GM12891 (cell line): ENCODE measurements around the gene CAB39.

Experiments used
- DNase-seq: peaks from one replicate; pipeline ENCODE4 v3.0.0; 2011; ENCODE audit warnings: low spot score; ENCODE audit not compliant: insufficient read length
- FAIRE-seq: peaks from 2 replicates; lab custom pipeline; 2011; peaks lifted over from hg19 to GRCh38; lab: Jason Lieb, UNC
- PAX5 ChIP-seq: IDR thresholded peaks from 2 replicates; pipeline ENCODE4 v1.6.1; 2011; ENCODE audit warnings: low read length, moderate library complexity, mild to moderate bottlenecking; ENCODE audit not compliant: insufficient read depth, severe bottlenecking
- POLR2A ChIP-seq: IDR thresholded peaks from 2 replicates; pipeline ENCODE4 v1.6.1; 2011; ENCODE audit warnings: low read depth, low read length, control low read depth
- POLR2AphosphoS5 ChIP-seq: IDR thresholded peaks from 2 replicates; pipeline ENCODE4 v1.6.1; 2011; ENCODE audit warnings: low read depth, low read length, control low read depth
- POU2F2 ChIP-seq: IDR thresholded peaks from 2 replicates; pipeline ENCODE4 v1.6.1; 2011; ENCODE audit warnings: low read depth, mild to moderate bottlenecking, control low read depth, low read length, moderate library complexity
- SPI1 ChIP-seq: IDR thresholded peaks from 2 replicates; pipeline ENCODE4 v1.6.1; 2011; ENCODE audit warnings: low read depth, low read length, control low read depth
- TAF1 ChIP-seq: IDR thresholded peaks from 2 replicates; pipeline ENCODE4 v1.6.1; 2011; ENCODE audit warnings: low read depth, low read length, control low read depth

Gene CAB39

DNA sequence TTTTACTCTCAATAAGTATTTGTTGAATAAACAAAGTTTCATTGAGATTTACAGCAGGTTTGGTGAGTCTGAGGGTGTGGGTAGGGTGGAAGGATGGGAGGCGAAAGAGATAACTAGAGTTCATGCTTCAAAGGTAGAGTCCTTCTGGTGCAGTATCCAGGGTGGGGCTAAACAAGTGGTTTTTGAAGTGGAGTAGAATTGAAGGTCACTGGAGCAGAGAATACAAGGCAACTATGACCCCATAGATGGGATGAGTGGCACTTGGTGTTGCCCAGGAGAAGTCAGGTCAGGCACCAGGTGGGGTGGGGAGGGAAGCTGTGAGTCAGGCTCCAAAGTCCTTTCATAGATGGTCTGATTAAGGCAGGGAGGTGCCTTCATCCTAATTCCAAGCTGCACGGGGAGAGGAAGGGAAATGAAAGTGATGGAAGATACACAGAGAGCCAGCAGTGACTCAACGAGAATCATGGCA is 6.6 kb upstream of the CAB39 start:
- TF ChIP-seq POLR2AphosphoS5, result no peak
- TF ChIP-seq PAX5, result no peak
- TF ChIP-seq SPI1, result no peak
- no peak for TF ChIP-seq POU2F2
- no peak for TF ChIP-seq TAF1
- no peak for TF ChIP-seq POLR2A
- no peak for FAIRE-seq
- no peak for DNase-seq

DNA sequence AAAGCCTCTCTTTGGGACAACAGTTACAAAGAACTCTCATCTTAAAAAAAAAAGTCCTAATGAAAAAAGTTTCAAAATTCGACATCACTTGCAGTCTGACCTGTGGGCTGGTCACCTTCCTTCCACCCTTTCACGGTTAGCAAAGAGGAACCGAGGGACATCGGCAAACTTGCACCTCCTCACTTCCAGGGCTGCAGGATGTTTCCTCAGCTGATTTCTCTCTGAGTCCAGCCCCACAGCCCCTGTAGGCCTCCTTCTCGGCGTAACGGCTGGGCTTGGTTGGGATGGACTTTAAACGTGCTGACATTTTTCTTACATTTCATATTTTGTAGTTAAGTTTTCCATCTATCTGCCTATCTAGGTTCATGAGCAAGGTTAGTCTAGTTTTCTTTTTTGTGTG is 5.7 kb upstream of the CAB39 start:
- TF ChIP-seq SPI1 (no peak), TAF1 (no peak), POLR2A (no peak), POLR2AphosphoS5 (no peak), POU2F2 (no peak), PAX5 (no peak)

DNA sequence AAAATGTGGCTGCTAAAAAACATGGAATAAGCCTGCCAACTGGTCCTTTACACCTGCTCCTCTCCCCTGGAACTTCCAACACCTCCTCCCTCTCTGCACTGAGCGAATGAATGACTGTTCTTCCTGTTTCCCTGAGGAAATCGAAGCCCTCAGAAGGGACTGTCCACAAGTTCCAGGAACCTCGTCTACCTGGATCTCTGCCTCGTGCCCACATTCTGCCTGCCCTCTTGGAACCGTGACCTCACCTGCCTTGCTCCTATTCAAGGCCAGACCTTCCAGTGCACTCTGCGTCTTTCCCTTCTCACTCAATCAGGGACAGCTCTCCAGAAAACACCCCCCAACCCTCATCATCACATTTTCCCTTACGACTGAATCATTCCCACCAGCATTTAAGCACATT is 4.4 kb upstream of the CAB39 start:
- TF ChIP-seq PAX5 (no peak), POU2F2 (no peak), SPI1 (no peak), TAF1 (no peak), POLR2AphosphoS5 (no peak), POLR2A (no peak)
- no peak for FAIRE-seq

More for the DNA sequence above, 5.7 kb upstream of the CAB39 start:
- DNase-seq (no peak), FAIRE-seq (no peak)

DNA sequence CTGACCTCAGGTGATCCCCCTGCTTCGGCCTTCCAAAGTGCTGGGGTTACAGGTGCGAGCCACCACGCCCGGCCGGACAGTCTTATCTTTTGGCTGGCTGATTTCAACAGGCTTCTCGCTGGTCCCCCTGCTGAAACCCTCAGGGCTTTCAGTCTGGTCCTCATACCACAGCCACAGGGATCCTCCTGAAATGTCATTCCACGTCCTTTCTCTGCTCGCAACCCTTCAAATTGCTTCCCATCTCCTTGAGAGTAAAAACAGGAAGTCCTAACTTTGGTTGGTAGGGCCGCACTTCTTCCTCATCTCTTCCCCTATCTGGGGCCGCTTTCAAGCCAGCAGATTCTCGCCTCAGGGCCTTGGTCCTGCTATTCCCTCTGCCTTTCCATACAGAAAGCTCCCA is 1.4 kb upstream of the CAB39 start:
- FAIRE-seq (no peak), DNase-seq (no peak)
- TF ChIP-seq POLR2A, result no peak
- TF ChIP-seq SPI1, result peak; percentile 82
- no peak for TF ChIP-seq PAX5
- no peak for TF ChIP-seq POLR2AphosphoS5
- TF ChIP-seq TAF1, result no peak
- TF ChIP-seq POU2F2, result no peak

More for the DNA sequence above, 4.4 kb upstream of the CAB39 start:
- no peak for DNase-seq

DNA sequence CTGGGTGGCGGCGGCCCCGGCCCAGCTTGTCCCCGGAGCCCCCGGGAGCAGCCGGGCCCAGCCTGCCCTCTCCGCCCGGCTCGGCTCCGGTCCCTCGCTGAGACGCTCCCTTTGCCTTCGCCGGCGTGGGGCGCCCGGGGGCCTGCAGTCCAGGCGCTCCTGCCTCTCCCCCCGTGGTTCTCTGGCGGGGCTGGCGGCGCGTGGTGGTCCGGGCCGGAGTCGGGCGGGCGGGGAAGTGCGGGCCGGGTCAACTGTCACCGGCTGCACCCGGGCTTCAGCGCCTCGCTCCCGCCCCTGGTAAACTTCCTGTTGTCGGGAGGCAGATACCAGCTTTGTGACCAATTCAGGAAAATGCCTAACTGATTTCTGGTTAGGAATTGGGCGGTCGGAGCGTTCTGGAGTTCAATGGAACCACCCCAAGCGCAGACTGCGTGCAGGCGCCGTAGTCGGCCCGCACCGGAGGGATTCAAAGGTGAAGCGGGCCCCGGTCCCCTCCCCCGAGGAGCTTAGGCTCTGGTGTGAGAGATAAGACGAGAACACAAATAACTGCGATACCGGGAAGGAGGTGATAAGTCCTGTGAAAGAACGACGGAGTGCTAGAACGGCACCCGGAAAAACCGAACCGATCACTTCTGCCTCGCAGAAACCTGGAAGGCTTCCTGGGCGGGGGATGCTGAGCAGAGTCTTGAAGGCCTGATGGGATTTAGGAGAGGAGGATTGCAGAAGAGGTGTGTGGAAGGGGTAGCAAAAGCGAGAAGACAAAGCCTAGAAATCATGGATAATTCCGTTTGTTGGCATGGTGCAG is 891 bp downstream of the CAB39 start:
- DNase-seq, result no peak
- no peak for FAIRE-seq
- TF ChIP-seq POLR2AphosphoS5 (0 out of 2 replicates have a peak, but pooled peaks have one; percentile 18), POLR2A (no peak)

DNA sequence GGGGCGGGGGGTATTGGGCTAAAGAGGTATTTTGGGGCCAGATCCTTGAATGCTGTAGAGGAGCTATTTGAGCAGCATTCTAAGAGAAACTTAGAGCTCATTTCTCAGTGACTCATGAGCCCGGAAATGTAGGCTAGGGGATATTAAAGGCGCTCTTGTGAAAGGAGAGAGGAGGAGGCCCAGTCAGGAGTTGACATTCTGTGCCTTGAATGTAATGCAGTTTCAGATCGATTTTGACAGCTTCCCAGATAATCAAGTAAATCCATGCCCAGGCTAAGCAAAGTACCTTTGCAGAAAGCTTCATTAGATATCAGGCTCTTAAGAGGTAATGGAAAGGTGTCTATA is 1.5 kb downstream of the CAB39 start:
- no peak for TF ChIP-seq POU2F2
- 0 out of 2 replicates have a peak, but pooled peaks have one; percentile 13 for TF ChIP-seq POLR2AphosphoS5
- FAIRE-seq (peak; percentile 80), DNase-seq (no peak)

DNA sequence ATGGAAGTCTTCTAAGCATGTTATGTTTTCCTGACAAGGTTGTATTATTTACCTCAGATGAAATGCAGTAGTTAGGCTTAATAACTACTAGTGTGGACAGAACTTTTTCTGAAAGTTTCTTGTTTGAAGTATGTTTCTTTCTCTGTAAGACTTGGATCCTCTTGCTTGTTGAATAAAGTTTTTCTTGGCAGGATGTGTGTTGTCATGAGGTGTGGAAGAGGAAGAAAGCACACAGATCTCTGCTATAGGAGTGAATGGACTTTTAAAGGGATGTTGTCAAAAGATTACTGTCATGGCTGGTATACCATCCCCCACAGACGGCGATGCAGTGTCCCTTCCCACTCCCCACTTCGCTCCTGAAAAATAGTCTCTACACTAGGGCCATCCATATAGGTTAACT is 2.6 kb downstream of the CAB39 start:
- DNase-seq, result no peak
- TF ChIP-seq POLR2AphosphoS5 (no peak), POU2F2 (no peak), PAX5 (no peak), TAF1 (no peak), SPI1 (no peak), POLR2A (no peak)
- FAIRE-seq, result no peak

DNA sequence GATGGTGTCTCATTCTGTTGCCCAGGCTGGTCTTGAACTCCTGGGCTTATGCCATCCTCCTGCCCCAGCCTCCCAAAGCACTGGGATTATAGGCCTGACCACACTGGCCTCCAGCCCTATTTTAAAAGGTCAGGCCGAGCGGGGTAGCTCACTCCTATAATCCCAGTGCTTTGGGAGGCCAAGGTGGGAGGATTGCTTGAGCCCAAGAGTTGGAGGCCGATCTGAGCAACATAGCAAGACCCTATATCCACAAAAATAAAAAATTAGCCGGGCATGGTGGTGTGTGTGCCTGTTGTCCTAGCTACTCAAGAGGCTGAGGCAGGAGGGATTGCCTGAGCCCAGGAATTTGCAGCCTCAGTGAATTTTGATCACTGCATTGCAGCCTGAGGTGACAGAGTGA is 3.9 kb downstream of the CAB39 start:
- no peak for FAIRE-seq
- DNase-seq, result no peak
- TF ChIP-seq POU2F2 (no peak), PAX5 (no peak), TAF1 (no peak), POLR2AphosphoS5 (no peak), POLR2A (no peak), SPI1 (no peak)

DNA sequence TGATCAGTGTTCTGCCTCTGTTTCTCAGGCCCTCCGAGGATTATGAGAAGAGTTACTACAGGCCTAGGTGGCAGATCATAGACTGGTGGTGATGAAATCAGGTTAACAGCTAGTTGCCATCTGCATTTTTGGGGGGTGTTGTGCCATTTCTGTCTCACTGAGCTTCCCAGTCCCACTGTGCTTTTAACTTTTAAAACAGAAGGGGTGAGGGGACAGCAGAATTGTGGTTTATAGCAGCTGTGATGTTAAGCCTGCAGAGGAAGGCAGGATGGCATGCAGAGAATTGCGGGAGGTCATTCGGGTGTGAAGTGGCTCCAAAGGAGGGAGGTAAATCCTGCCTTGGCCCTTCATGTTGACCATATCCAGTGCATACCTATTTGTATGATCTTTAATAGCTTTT is 5.0 kb downstream of the CAB39 start:
- TF ChIP-seq POLR2A, result peak; percentile 41
- TF ChIP-seq POU2F2, result no peak
- TF ChIP-seq SPI1, result no peak
- TF ChIP-seq PAX5, result no peak
- FAIRE-seq (peak; percentile 75), DNase-seq (no peak)

DNA sequence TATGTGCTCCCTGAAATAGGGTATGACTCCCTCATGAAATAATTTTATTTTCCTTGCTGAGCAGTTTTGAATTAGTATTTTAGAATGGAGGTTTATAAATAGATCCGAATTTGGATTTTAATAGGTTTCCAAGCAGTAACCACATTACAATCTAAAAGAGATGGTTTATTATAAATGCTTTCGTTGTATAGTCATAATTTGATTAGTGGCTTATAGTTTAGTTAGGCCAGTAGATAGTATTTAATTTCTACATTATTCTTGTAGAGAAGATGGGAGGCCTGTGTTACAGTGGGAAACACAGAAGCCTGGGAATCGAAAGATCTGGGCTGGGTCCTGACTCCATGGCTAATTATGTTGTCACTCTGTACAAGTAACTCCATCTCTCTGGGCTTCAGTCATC is 6.7 kb downstream of the CAB39 start:
- no peak for DNase-seq
- TF ChIP-seq SPI1 (no peak), POU2F2 (no peak), PAX5 (no peak)
- FAIRE-seq, result no peak

DNA sequence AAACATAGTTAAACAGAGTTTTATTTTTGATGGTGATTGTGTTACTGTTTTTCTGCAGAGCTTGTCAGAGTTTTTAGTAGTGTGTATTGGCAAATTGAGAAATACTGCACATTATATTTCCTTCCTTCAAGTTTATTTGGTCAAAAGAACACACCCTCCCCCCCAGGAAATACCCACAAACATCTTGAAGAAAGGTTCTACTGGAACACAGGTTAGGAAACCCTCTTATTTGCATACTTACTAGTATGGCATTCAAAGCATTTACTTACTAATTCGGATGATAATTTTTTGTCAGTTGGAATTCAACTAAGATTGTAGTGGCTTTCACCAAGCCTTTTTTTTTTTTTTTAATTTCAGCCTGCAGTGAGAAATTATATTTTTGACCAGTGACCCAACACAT is 9.1 kb downstream of the CAB39 start:
- TF ChIP-seq POLR2AphosphoS5 (no peak), POU2F2 (0 out of 2 replicates have a peak, but pooled peaks have one; percentile 46)
- DNase-seq, result no peak
- FAIRE-seq, result peak; percentile 77
